Right lobe of liver (tissue), 6 donors: ENCODE measurements around the gene RNF141. TPM values are rescaled to one million over a fixed set of nuclear protein-coding genes. Genes with fewer than 3 reads are reported as not detected.

Source experiments
- ATAC-seq, 4 donors: fragments of 200-7000 bp; cut with Tn5 transposase; one replicate each; pipeline ENCODE4 v1.9.1; 2020; ENCODE audit warnings: mild to moderate bottlenecking in 4 of 4, moderate library complexity in 4 of 4
- DNase-seq, 3 donors: peaks; one replicate each; pipeline ENCODE4 v3.0.0-alpha.2; 2020
- H3K27ac ChIP-seq, 3 donors: fragments of 200-600 bp; one replicate each; pipeline ENCODE4 v1.8.0; 2022
- H3K27me3 ChIP-seq, 2 donors: fragments of 200-600 bp; one replicate each; pipeline ENCODE4 v1.8.0; 2022
- H3K36me3 ChIP-seq, 4 donors: fragments of 200-600 bp; sonication (generic) in 1 of 4; one replicate each; pipeline versions ENCODE4 v1.5.1 to v1.8.0; 2017 to 2022; ENCODE audit warnings: control low read depth in 1 of 4
- H3K4me1 ChIP-seq, 4 donors: fragments of 200-600 bp; sonication (generic) in 1 of 4; one replicate each; pipeline versions ENCODE4 v1.5.1 to v1.8.0; 2017 to 2022; ENCODE audit warnings: control low read depth in 1 of 4
- H3K4me3 ChIP-seq, 3 donors: fragments of 200-600 bp; one replicate each; pipeline ENCODE4 v1.8.0; 2022
- H3K9me3 ChIP-seq, 4 donors: fragments of 200-600 bp; sonication (generic) in 1 of 4; one replicate each; pipeline versions ENCODE4 v1.5.1 to v1.8.0; 2017 to 2022; ENCODE audit warnings: control low read depth in 1 of 4
- POLR2A ChIP-seq: fragments of 450-650 bp; IDR thresholded peaks from one replicate; pipeline ENCODE4 v1.6.1; 2017; ENCODE audit warnings: antibody characterized with exemption, mild to moderate bottlenecking
- WGBS: methylation state at CpG from one replicate; pipeline ENCODE4 v1.1.6; 2018; ENCODE audit warnings: low coverage, low lambda C conversion rate; ENCODE audit not compliant: insufficient coverage; ENCODE audit errors: missing lambda C conversion rate; 5-methylcytosine and 5-hydroxymethylcytosine counted together
- intact Hi-C, 2 donors: fragments of 100-400 bp; cut with DNase I; formaldehyde crosslinking; loops; one replicate each; pipeline versions ENCODE4 v1.11.2 to v1.14.1; 2022
- total RNA-seq, 6 experiments: library from RNA; depleted of rRNA in 2 of 6; stranded (reverse); fragments of >200 nt in 2 of 6; fragmentation: NEBNext Ultra II Directional in 3 of 6; extraction: Animal tissue kit (Norgen Biotek cat#: 25700) in 3 of 6; gene quantifications; one replicate each; pipeline versions ENCODE4 v1.1.0 to v1.2.4, GENCODE V29; 2016 to 2023
- TF ChIP-seq, protein P1 (sequence below), 4 donors: fragments of 200-600 bp in 3 of 4; fragments of 450-650 bp in 1 of 4; IDR thresholded peaks; one replicate each; pipeline versions ENCODE4 v1.5.1 to v1.8.0; 2016 to 2022; ENCODE audit warnings: antibody characterized with exemption in 4 of 4, mild to moderate bottlenecking in 2 of 4
- donor health status: DM: no; HTN: yes; CAD: no.
- donor health status: DM: no; HTN: no; CAD: no.
- donor health status: DM: no; HTN: no; CAD: no.
- donor health status: DM: no; HTN: yes; CAD: no.
- donor health status: DM: no; HTN: yes; CAD: no.

The RNF141 gene
- total RNA-seq, 6 experiments from 2014 or later = 11.2 to 21.0 (median 15.1) TPM

GRCh38 chr11:10484461-10485180 lies 56.4 kb downstream of the RNF141 start:
- Histone ChIP-seq H3K4me1 (no peaks in the 10 kb centered on the region), H3K27me3 (no peaks in the 10 kb centered on the region), H3K36me3 (no peaks in the 10 kb centered on the region), H3K4me3 (no peak overlapping the region), H3K27ac (no peak overlapping the region), H3K9me3 (no peaks in the 10 kb centered on the region)
- ATAC-seq = no peak
- WGBS = 80% methylated on average over 8 of the region's 16 CpGs
- intact Hi-C loops = no loop called here
- peak in 1 of 3 donors; percentile 32 for DNase-seq
- TF ChIP-seq POLR2A = no peak
- TF ChIP-seq, protein P1, sequence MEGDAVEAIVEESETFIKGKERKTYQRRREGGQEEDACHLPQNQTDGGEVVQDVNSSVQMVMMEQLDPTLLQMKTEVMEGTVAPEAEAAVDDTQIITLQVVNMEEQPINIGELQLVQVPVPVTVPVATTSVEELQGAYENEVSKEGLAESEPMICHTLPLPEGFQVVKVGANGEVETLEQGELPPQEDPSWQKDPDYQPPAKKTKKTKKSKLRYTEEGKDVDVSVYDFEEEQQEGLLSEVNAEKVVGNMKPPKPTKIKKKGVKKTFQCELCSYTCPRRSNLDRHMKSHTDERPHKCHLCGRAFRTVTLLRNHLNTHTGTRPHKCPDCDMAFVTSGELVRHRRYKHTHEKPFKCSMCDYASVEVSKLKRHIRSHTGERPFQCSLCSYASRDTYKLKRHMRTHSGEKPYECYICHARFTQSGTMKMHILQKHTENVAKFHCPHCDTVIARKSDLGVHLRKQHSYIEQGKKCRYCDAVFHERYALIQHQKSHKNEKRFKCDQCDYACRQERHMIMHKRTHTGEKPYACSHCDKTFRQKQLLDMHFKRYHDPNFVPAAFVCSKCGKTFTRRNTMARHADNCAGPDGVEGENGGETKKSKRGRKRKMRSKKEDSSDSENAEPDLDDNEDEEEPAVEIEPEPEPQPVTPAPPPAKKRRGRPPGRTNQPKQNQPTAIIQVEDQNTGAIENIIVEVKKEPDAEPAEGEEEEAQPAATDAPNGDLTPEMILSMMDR (IDR thresholded peaks at IDR 0.05) = no peak

GRCh38 chr11:10483584-10483983 lies 57.4 kb downstream of the RNF141 start:
- Histone ChIP-seq H3K27ac (no peak overlapping the region), H3K9me3 (no peaks in the 10 kb centered on the region), H3K36me3 (no peaks in the 10 kb centered on the region), H3K4me1 (no peaks in the 10 kb centered on the region), H3K4me3 (no peak overlapping the region), H3K27me3 (no peaks in the 10 kb centered on the region)
- DNase-seq (peak in 1 of 3 donors; percentile 25), ATAC-seq (peak in 1 of 4 donors; percentile 10)
- TF ChIP-seq, protein P1 (IDR thresholded peaks at IDR 0.05) = no peak
- TF ChIP-seq POLR2A = no peak
- intact Hi-C loops = no loop called here
- no CpG with 5 or more reads among the region's 3 CpGs for WGBS

GRCh38 chr11:10483174-10483573 lies 57.8 kb downstream of the RNF141 start:
- H3K4me3 ChIP-seq = no peak overlapping the region
- no peak for DNase-seq

GRCh38 chr11:10481560-10482349 lies 59.2 kb downstream of the RNF141 start:
- TF ChIP-seq, protein P1 (IDR thresholded peaks at IDR 0.05) = no peak
- no peak for TF ChIP-seq POLR2A
- WGBS = 88% methylated on average over 1 of the region's 16 CpGs
- no peak overlapping the region for H3K27ac ChIP-seq
- DNase-seq = peak in 1 of 3 donors; percentile 41
- no peaks in the 10 kb centered on the region for H3K9me3 ChIP-seq
- no peak for ATAC-seq
- intact Hi-C loops = no loop called here
- H3K4me3 ChIP-seq = no peak overlapping the region
- no peaks in the 10 kb centered on the region for H3K27me3 ChIP-seq
- no peaks in the 10 kb centered on the region for H3K4me1 ChIP-seq
- H3K36me3 ChIP-seq = no peaks in the 10 kb centered on the region

More at GRCh38 chr11:10483174-10483573, 57.8 kb downstream of the RNF141 start:
- Histone ChIP-seq H3K27me3 (no peaks in the 10 kb centered on the region), H3K9me3 (no peaks in the 10 kb centered on the region), H3K36me3 (no peaks in the 10 kb centered on the region), H3K4me1 (no peaks in the 10 kb centered on the region), H3K27ac (no peak overlapping the region)
- no peak for ATAC-seq
- TF ChIP-seq, protein P1 (IDR thresholded peaks at IDR 0.05) = no peak
- TF ChIP-seq POLR2A = no peak
- intact Hi-C loops = no loop called here
- WGBS = no CpG with 5 or more reads among the region's 1 CpG
